MCF 10A (cell line): Measurements from ENCODE around the gene C5orf58. TPM values are rescaled to one million over a fixed set of nuclear protein-coding genes. Genes with fewer than 3 reads are reported as not detected.
A peak's percentile ranks its signal among the peaks of the same experiment; 100 is the strongest.

Experiments used
- BruUV-seq: library from RNA; stranded (reverse); fragments of 400-500 nt; replicated peaks from 2 replicates; lab custom pipeline; 2021; lab: Mats Ljungman, UMichigan
- CTCF ChIA-PET: fragments of 300-600 bp; sonication (Branson Sonifier 250); formaldehyde crosslinking; extraction: SDS; loops from one replicate; lab custom pipeline; 2021; ENCODE audit warnings: antibody characterized with exemption, inconsistent platforms; lab: Yijun Ruan, JAX
- POLR2A ChIA-PET: fragments of 300-600, 350-650 bp; sonication (Branson Sonifier 250); formaldehyde crosslinking; extraction: SDS; loops from one replicate; lab custom pipeline; 2020; ENCODE audit warnings: antibody characterized with exemption, inconsistent platforms; lab: Yijun Ruan, JAX
- DNase-seq: peaks from one replicate; pipeline ENCODE4 v3.0.0-alpha.2; 2018; ENCODE audit not compliant: unreplicated experiment
- H3K27ac Mint-ChIP-seq: one replicate; pipeline ENCODE4 v1.8.0; 2022; ENCODE audit warnings: mild to moderate bottlenecking, low read depth, mixed read lengths; ENCODE audit not compliant: unreplicated experiment
- H3K27me3 Mint-ChIP-seq: one replicate; pipeline ENCODE4 v1.8.0; 2022; ENCODE audit warnings: mixed read lengths; ENCODE audit not compliant: insufficient read depth, unreplicated experiment
- H3K36me3 Mint-ChIP-seq: one replicate; pipeline ENCODE4 v1.8.0; 2022; ENCODE audit warnings: mild to moderate bottlenecking, moderate library complexity, mixed read lengths; ENCODE audit not compliant: insufficient read depth, unreplicated experiment
- H3K4me1 Mint-ChIP-seq: one replicate; pipeline ENCODE4 v1.8.0; 2022; ENCODE audit warnings: mixed read lengths; ENCODE audit not compliant: insufficient read depth, unreplicated experiment
- H3K4me3 Mint-ChIP-seq: one replicate; pipeline ENCODE4 v1.8.0; 2022; ENCODE audit warnings: mild to moderate bottlenecking, moderate library complexity, mixed read lengths; ENCODE audit not compliant: unreplicated experiment
- H3K9me3 Mint-ChIP-seq: one replicate; pipeline ENCODE4 v1.8.0; 2022; ENCODE audit warnings: mixed read lengths; ENCODE audit not compliant: unreplicated experiment
- intact Hi-C: fragments of 100-400 bp; cut with micrococcal nuclease; formaldehyde crosslinking; loops from 2 replicates; pipeline ENCODE4 v1.14.1; 2022
- total RNA-seq: library from RNA; stranded (reverse); gene quantifications from 2 replicates; pipeline ENCODE4 v1.2.3, GENCODE V29; 2022
- TF ChIP-seq, protein P1 (sequence below): fragments of 200-600 bp; IDR thresholded peaks from one replicate; pipeline ENCODE4 v1.8.0; 2022; ENCODE audit warnings: antibody characterized with exemption, mild to moderate bottlenecking; ENCODE audit not compliant: unreplicated experiment

The C5orf58 gene
- total RNA-seq, 1 experiment from 2014 or later, result not detected

DNA sequence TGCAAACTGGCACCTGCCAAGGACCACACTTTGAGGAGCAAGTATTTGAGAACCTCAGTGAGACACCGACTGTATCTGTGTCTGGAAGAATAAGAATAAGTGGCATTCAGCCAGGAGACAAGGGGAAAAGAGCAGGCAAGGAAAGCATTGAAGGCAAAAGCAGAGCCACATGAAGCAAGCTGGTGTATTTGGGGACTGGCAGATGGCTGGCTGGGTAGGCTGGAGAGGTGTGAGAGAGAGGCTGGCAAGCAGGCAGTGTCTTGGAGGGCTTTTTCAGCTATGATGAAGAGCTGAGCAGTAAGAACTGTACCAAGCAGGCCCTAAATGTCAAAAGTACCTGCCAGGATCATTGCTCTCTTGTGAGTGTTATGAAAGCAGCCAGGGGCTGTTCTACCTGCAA lies 14.1 kb upstream of the C5orf58 start:
- no peaks in the 10 kb centered on the region for H3K9me3 Mint-ChIP-seq
- TF ChIP-seq, protein P1, sequence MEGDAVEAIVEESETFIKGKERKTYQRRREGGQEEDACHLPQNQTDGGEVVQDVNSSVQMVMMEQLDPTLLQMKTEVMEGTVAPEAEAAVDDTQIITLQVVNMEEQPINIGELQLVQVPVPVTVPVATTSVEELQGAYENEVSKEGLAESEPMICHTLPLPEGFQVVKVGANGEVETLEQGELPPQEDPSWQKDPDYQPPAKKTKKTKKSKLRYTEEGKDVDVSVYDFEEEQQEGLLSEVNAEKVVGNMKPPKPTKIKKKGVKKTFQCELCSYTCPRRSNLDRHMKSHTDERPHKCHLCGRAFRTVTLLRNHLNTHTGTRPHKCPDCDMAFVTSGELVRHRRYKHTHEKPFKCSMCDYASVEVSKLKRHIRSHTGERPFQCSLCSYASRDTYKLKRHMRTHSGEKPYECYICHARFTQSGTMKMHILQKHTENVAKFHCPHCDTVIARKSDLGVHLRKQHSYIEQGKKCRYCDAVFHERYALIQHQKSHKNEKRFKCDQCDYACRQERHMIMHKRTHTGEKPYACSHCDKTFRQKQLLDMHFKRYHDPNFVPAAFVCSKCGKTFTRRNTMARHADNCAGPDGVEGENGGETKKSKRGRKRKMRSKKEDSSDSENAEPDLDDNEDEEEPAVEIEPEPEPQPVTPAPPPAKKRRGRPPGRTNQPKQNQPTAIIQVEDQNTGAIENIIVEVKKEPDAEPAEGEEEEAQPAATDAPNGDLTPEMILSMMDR, result no peak
- no peaks in the 10 kb centered on the region for H3K36me3 Mint-ChIP-seq
- no peak overlapping the region for H3K27ac Mint-ChIP-seq
- H3K27me3 Mint-ChIP-seq, result no peaks in the 10 kb centered on the region
- no TSS peak for BruUV-seq
- ChIA-PET POLR2A (interaction anchor here (0.7 kb wide), 1 partner anchor 494 kb away, joined by 3 read pairs; no protein-coding TSS in a partner anchor), CTCF (interaction anchor here (0.6 to 12.5 kb wide), 14 partner anchors 34 to 1494 kb away, joined by 3 to 465 read pairs (median 6); no protein-coding TSS in a partner anchor)
- intact Hi-C loops, result loop anchor here (5.0 kb wide), 1 partner anchor 36 kb away; no protein-coding TSS in a partner anchor
- no peak for DNase-seq
- no peak overlapping the region for H3K4me3 Mint-ChIP-seq
- no peaks in the 10 kb centered on the region for H3K4me1 Mint-ChIP-seq

DNA sequence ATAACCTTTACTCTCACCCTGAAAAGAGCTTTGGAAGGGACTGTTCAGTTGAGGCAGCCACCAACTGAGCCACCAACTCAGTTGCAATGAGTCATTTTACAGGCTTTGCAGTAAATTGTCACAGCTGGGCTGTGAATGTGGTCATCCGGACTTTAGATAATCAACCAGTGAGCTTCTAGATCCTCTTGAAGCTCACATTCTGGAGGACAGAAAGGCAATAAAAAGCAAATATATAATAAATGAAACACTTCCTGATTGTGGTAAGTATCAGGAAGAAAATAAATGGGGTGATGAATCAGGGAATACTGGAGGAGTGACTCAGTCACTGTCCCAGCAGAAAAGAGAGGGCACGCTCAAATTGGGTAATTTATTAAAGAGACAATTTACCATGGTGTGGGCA lies 13.2 kb upstream of the C5orf58 start:
- POLR2A ChIA-PET, result interaction anchor here (1.1 kb wide), 1 partner anchor 97 kb away, joined by 3 read pairs; no protein-coding TSS in a partner anchor
- BruUV-seq, result no TSS peak
- peak; percentile 55 for DNase-seq

DNA sequence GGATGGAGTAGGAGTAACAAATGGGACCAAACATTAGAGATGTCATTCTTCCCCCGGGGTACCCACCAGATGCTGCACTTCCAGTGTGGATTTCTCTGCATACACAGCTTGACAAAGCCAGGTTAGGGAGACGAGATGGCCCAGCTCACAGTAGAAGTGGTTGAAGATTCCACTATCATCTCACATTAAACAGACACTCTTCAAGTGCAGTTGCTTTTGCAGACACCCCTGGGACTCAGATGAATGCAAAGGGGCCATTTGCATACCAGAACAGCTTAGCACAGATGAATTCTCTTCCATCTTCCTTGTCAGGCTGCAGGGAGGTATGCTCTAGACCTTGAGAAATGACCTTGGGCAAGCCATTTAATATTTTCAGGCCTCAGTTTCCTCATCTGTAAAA lies 12.6 kb upstream of the C5orf58 start:
- ChIA-PET POLR2A (interaction anchor here (1.1 kb wide), 1 partner anchor 97 kb away, joined by 3 read pairs; no protein-coding TSS in a partner anchor), CTCF (interaction anchor here (0.6 to 12.5 kb wide), 11 partner anchors 12 to 514 kb away, joined by 3 to 465 read pairs (median 5); no protein-coding TSS in a partner anchor)

More for the DNA sequence above, 13.2 kb upstream of the C5orf58 start:
- intact Hi-C loops, result loop anchor here (5.0 kb wide), 1 partner anchor 37 kb away; no protein-coding TSS in a partner anchor
- no peaks in the 10 kb centered on the region for H3K4me1 Mint-ChIP-seq
- H3K27ac Mint-ChIP-seq, result no peak overlapping the region
- TF ChIP-seq, protein P1, result no peak
- H3K36me3 Mint-ChIP-seq, result no peaks in the 10 kb centered on the region
- no peaks in the 10 kb centered on the region for H3K9me3 Mint-ChIP-seq
- no peak overlapping the region for H3K4me3 Mint-ChIP-seq
- H3K27me3 Mint-ChIP-seq, result no peaks in the 10 kb centered on the region
- CTCF ChIA-PET, result interaction anchor here (0.6 to 12.5 kb wide), 16 partner anchors 12 to 1495 kb away, joined by 3 to 465 read pairs (median 3); no protein-coding TSS in a partner anchor

DNA sequence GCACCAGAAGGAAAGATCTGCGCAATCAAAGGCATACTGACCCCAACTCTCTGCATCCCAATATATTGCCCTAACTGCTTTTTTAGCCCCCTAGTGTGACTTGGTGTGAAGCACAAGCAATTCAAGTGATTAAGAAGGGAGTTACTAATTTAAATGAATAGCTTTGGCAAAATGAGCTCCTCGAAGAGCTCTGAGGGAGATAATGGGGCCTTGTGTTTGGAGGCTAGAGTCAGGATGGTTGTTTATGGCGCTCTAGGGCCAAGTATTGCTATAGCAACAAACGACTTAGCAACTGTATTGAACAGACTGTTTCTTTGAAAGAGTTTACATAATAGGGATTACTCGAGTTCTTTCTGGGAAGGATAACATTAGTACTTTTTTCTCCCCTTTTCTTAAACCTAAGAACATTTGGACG lies 11.5 kb upstream of the C5orf58 start:
- CTCF ChIA-PET, result interaction anchor here (0.5 to 12.5 kb wide), 8 partner anchors 45 to 538 kb away, joined by 3 to 465 read pairs (median 8); no protein-coding TSS in a partner anchor

More for the DNA sequence above, 12.6 kb upstream of the C5orf58 start:
- no peaks in the 10 kb centered on the region for H3K9me3 Mint-ChIP-seq
- H3K27ac Mint-ChIP-seq, result no peak overlapping the region
- TF ChIP-seq, protein P1, result no peak
- no peak overlapping the region for H3K4me3 Mint-ChIP-seq
- BruUV-seq, result no TSS peak
- H3K36me3 Mint-ChIP-seq, result no peaks in the 10 kb centered on the region
- no peaks in the 10 kb centered on the region for H3K27me3 Mint-ChIP-seq
- DNase-seq, result no peak
- no peaks in the 10 kb centered on the region for H3K4me1 Mint-ChIP-seq
- intact Hi-C loops, result no loop called here

More for the DNA sequence above, 11.5 kb upstream of the C5orf58 start:
- TF ChIP-seq, protein P1, result no peak
- Mint-ChIP-seq H3K9me3 (no peaks in the 10 kb centered on the region), H3K36me3 (no peaks in the 10 kb centered on the region), H3K4me1 (no peaks in the 10 kb centered on the region), H3K27ac (no peak overlapping the region), H3K27me3 (no peaks in the 10 kb centered on the region), H3K4me3 (no peak overlapping the region)
- intact Hi-C loops, result no loop called here
- DNase-seq, result no peak
- POLR2A ChIA-PET, result no interaction called here
- BruUV-seq, result no TSS peak
